Fibroblast of gingiva (primary cell): ENCODE measurements around the gene NOTUM.

Source experiments
- DNase-seq: peaks from one replicate; pipeline ENCODE4 v3.0.0-alpha.2; 2011; ENCODE audit warnings: low read depth

NOTUM gene

DNA sequence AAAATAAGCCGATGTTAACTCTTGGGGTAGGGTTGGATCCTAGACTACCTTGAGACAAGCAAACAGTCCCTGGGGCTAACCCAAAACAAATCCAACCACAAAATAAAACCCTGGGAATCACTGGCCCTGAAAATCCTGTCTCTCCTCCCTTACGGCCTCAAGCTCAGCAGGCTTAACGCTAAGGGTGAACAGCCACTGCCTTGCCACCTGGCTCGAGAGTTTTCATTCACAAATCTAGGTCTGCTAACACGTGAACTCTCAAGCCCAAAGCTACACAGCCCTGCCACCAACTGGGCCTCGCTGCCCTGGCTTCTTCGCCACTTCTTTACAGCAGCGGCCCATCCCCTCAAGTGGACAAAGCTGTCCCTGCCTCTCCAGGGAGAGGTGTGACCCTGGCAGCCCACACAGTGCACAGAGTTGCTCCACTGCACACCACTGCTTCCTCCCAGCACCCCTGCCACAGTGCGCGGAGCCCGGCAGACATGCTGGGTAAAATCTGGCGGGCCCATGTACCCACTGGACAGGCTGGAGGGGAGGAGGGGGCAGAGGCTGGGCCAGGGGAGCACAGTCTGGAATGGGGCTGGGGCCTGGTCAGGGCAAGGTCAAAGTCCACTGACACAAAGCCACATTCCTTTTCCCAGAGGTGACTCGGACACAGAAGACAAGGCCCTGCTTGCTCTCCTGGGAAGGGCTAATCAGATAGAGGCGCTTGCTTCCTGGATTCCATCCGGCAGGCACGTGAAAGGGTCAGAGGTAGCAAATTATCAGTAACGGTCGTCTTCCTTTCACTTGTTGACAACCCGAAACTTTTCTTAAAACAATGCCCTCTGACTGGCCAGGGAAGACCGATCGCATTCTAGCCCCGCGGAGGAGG, 50.8 kb downstream of the NOTUM start:
- no peak for DNase-seq

DNA sequence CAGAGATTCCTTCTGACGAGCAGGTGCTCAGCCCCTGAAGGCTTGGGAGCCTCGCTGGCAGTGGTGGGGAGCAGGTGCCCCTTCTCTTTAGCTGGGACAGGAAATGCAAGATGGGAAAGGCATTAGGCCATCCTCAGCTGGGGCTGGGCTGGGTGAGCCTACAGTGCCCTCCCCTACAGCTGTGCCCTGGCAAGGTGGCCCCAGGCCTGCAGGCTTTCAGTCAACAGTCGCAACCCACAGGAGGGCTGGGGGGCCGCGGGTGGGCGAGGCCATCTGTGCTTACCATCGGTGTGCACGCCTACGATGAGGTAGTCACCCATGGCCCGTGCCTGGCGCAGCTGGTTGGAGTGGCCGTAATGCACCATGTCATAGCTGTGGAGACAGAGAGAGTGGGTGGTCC, 51.8 kb downstream of the NOTUM start:
- DNase-seq = no peak

DNA sequence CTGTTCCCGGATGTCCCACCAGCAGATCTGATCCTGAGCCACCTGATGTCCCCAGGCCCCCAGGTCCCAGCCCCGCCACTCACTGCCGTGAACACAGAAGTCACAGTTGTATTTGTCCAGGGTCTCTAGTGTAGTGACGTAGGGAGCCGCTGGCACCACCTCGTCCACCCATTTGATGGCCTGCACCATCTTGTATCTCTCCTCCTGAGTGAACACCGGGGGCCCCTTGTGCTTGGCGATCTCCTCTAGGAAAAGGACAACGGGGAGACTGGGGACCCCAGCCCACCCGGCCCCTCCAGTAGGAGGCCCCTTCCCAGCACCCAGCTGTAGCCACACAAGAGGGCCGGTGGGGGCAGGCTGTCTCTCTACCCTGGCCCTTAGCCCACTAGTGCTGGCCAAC, 52.2 kb downstream of the NOTUM start:
- no peak for DNase-seq

DNA sequence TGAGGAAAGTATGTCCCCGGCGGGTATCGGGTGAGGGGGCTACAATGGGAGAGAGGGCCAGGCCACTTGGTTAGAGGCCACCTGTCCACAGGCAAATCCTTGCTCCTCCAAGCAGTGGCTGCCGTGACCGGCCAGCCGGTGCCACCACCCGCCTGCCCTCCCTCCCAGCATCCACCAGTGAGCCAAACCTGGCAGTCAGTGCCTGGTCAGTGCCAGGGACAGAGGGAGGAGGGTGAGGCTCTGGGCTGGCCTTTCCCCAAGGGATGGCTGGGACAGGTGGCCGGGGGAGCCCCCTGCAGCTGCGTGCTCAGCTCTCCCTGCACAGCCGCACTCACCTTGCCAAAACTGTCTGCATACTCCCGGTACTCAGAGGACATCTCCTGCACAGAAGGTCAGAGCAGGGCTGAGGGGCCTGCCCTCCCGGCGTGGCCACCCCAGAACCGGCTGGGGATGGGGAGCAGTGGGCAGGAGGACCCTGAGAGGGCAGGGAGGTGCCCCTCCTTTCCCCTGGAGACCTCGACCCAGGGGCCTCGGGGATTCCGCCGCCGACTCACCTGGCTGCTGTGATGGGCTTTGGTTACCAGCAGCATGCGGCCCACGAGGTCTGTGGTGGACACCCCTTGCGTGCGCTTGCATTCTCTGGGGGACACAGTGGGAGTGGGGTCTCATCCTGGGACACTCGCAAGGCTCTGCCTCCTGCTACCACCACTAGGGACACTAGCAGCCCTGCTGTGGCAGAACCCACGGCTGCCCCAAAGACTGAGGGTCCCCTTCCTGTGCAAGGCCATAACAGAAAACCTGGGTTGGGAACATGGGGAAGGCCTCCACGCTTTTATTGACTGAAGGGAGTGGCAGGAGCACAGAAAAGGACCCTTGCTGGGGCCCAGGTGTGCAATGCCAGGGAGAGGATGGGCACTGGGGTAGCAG, 53.5 kb downstream of the NOTUM start:
- DNase-seq = no peak

DNA sequence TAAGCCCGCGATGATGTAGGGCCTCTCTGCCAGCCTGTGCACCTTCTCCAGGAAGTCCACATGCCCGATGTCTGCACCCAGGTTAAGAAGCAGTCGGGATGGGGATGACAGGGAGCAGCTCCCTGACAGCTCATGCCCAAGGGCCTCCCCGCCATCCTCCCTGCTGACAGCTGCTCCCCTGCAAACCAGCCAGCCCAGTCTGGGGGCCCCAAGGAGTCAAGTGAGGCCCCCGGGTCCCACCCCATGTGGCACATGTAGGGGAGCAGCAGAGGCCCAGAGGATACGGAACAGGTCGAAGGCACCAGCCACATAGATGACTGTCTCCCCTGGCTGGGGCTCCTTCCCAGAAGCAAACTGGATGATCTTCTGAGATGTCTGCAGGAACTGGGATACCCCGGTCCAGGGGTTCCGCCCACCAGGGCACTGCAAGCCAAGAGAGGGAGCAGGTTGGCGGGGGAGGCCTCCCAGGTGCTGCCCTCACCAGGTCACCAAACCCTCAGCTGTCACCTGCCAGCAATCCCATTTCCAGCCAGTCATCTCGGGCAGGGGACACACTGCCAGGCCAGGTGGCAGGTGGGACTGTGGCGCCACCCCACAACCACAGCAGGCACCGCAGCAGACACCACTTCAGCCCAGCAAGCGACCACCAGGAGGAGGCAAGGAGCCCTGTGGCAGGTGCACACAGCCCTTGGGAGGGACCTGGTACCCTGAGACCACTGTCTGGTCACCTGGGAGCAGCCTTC, 54.3 kb downstream of the NOTUM start:
- DNase-seq = no peak

DNA sequence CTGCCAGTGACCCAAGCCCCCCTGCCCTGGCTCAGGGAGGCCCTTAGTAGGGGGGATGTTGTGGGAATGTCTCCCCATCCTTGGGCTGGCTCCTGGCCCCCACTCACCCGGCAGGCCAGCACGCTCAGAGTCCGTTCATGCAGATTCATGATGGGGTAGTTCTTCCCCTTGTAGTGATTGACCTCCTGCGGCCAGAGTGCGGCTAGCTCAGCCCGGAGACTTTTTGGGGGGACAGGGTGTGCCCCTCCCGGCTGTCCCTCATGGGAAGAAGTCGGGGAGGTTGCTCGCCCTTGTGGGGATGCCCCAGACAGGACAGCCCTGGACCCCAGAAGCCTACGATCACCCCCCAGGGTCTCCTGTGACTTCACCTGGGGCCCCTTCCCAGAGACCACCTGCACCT, 55.0 kb downstream of the NOTUM start:
- no peak for DNase-seq

DNA sequence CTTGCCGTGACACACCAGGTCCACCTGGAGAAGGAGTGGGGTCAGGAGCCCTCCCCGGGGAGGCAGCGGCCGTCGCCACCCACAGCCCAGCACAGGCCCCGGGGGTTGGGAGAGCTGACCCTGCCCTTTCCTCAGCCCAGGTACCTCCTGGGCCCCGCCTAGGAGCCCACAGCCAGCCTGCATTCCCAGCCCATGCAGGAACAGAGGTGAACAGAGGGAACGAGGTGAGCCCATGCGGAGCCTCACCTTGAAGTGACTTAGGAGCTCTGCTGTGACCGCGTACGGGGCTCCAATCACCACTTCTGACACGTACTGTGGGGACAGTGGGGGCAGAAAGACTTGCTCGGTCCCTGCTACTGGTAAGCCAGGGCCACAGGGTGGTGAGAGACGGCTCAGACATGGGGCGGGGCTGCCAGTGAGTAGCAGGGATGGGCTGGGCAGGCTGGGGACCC, 55.5 kb downstream of the NOTUM start:
- DNase-seq = no peak

DNA sequence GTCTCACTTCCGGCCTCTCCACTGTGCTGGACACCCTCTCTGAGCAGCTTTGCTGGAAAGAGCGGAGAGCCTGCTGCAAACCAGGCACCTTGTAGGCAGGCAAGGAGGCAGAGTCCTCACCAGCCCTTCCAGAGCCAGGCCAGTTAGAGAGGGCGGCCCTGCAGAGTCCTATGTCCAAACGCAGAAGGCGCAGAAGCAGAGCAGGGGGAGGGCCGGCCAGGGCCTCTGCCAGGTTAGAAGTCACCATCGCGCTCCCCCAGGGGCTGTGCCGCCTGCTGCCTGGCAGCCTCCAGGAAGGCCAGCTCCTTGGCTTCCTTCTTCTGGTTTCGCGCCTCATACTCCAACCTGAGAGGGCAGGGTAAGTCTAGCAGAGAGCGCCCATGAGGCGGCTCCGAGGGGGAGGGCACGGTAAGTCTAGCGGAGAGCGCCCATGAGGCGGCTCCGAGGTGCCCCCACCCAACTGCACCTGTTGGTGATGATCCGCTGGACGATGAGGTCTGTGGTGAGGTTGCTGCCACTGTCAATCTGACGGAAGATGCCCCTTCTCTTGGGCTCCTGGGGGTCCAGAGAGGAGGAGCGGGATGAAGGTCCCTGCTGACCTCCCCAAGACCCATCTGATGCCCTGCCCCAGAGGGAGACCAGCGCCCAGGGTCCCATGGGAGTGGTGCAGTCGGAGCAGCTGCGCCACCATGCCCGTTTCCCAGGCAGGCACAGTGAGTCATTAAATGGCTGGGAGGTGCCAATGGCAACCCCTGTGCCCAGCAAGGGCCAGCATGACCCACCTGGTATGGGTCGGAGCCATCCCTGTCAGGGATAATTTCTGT, 56.2 kb downstream of the NOTUM start:
- no peak for DNase-seq

DNA sequence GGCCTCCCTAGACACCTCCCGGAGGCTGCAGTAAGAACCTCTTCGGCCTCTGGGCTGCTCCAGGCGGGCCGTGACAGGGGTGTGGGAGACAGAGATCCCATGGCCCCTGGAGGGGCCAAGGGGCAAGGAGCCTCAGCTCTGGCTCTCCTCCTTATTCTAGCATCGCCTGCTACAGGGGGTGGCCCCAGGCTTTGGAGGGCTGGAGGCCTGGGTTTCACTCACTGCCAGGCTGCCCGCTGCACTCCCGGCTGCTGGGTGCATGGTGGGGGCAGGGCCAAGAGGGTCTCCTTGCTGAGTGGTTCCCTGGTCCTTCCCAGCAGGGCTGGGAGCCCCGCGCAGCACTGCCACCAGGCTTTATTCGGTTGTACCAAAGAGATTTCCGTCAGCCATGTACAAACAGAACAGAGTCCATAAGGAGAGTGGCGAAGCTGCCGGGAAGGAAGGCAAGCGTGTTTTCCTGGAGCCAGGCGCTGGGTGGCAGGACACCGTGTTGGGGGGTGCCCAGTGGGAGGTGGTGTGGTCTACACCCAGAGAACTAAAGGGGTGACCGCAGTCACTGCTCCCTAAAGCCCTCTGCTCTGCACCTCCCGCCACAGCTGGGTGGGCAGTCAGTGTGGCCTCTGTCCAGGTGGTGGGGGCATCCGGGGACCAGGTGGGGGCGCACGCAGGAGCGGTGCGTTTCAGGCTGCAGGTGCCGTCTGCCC, 56.9 kb downstream of the NOTUM start:
- DNase-seq = no peak

DNA sequence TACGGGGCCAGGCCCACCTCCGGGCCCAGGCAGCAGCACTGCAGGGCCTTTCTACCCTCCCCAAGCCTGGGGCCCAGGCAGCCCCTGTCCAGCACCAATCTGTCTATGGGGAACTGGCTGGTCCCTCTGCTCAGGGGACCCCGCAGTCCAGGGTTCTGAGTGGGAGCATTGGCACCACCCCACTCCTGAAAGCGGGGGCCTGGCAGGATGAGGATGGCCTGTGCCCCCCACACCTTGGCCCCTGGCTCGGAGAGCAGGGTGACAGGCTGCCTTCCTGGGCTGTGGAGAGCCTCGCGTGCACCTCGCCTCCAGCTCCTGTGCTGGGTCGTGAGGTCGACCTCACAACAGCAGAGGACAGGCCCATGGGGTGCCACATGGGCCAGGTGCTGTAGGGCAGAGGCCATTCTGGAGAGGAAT, 57.6 kb downstream of the NOTUM start:
- DNase-seq = no peak

DNA sequence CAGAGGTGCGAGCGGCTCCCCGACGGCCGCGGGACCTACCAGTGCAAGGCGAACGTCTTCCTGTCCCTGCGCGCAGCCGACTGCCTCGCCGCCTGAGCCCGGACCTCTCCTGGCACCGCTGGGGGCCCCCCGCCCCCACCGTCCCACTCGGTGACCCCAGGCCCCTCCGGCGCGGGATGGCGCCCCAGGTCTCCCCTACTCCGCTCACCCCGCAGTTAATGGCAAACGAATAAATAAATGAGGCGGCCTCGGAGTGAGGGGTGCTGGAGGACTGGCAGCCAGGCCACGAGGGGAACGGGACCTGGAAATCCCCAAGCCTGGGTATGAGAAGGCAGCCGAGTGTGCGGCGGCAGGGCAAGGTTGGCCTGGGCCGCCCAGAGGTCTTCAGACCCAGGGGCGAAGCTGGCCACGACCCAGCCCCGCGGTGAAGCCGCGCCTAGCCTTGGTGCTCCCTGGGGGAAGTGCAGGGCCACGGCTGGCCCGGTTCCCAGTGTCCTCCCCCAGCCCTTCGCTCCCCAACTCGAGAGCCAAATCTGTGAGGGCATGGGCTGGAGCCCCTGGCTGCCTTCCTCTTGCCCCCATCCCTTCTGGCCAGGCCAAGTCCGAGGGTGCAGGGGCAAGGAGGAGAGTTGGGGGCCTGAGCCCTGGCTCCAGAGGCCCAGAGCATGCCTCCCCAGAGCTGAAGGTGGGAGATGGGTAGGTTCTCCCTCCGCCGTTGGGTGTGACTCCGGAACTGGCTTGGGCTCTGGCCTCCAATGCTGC, 58.2 kb downstream of the NOTUM start:
- DNase-seq = no peak
